OCI-LY3 (cell line): ENCODE data around the gene TSGA10IP.

ENCODE experiments used
- EZH2phosphoT487 ChIP-seq: fragments of 200-600 bp; shearing (Covaris generic); IDR thresholded peaks from 2 replicates; pipeline ENCODE4 v1.6.1; 2018; ENCODE audit warnings: antibody characterized with exemption, mixed run types, low read depth
- TF ChIP-seq, protein P1 (sequence below): fragments of 200-600, 300-600 bp; sonication (generic); IDR thresholded peaks from 2 replicates; pipeline ENCODE4 v1.5.1; 2014; ENCODE audit warnings: antibody characterized with exemption, low read length, low read depth

DNA sequence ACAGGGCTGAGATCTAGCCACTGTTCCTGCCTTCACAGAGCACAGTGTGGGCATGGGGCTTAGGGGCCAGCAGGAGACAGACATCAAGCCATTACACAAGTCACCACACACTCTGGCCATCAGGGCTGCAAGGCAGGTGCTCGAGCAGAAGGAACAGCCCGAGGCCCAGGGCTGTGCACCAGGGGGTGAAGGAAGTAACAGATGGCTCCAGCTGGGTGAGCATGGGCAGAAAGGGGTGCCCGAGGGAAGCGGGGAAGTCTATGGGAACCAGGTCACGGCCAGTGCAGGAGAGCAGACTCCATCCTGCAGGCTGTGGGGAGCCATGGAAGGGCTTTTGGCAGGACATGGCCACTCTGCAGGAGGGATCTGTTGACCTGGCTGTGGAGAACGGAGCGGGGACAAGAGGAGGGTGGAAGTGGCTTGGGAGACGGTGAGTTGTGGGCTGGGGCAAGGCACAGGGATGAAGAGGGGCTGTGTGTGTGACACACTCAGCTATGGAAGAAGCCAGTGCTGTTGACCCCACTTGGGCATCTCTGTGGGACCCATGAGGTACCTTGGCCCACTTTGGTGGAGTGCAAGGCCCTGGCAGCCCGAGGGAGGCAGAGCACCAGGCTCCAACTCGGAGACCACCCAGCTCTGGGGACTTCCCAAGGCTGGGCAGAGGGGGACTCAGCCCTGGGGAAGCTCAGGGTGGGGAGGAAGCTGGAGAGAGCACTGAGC lies 30.0 kb upstream of the TSGA10IP start:
- TF ChIP-seq, protein P1, sequence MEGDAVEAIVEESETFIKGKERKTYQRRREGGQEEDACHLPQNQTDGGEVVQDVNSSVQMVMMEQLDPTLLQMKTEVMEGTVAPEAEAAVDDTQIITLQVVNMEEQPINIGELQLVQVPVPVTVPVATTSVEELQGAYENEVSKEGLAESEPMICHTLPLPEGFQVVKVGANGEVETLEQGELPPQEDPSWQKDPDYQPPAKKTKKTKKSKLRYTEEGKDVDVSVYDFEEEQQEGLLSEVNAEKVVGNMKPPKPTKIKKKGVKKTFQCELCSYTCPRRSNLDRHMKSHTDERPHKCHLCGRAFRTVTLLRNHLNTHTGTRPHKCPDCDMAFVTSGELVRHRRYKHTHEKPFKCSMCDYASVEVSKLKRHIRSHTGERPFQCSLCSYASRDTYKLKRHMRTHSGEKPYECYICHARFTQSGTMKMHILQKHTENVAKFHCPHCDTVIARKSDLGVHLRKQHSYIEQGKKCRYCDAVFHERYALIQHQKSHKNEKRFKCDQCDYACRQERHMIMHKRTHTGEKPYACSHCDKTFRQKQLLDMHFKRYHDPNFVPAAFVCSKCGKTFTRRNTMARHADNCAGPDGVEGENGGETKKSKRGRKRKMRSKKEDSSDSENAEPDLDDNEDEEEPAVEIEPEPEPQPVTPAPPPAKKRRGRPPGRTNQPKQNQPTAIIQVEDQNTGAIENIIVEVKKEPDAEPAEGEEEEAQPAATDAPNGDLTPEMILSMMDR, result no peak
- TF ChIP-seq EZH2phosphoT487, result no peak
